ENCODE results near the gene IMMT.
"Not testable (repeated sequence)": the region's sequence is repeated elsewhere in the genome, so short reads cannot be mapped to it uniquely, and the experiment has no call there.

IMMT gene

DNA sequence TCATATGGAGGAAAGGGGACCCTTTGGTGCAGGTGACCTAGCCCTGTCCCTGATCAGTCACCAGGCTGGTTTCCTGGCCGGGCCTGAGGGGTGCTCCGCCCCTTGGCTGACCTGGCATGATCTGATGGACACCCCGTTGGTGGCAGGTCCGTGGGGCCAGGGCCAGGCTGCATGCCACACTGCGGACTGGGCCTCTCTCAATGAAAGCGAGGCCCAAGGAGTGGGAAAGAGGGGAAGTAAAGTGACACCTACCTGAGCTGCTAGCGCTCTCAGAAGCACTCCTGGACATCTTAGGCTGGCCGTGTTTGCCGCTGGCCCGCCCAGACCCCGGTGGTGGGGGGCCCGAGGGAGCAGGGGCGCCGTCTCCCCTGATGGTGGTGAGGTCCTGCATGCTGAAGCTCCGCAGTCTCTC is 37.1 kb upstream of the IMMT start:
- TF ChIP-seq ZNF274 (IDR thresholded peaks at IDR 0.05; ENCODE audit: low read depth, low read length): no peak
- H3K4me3 ChIP-seq (ENCODE audit: low read length): no peak overlapping the region

GRCh38 chr2:86231680-86232372 is 36.6 kb upstream of the IMMT start:
- no peak overlapping the region for H3K4me3 ChIP-seq (ENCODE audit: low read length)
- no peak for TF ChIP-seq ZNF274 (IDR thresholded peaks at IDR 0.05; ENCODE audit: low read depth, low read length)

GRCh38 chr2:86230961-86231360 is 35.7 kb upstream of the IMMT start:
- H3K4me3 ChIP-seq (ENCODE audit: low read length): no peak overlapping the region
- TF ChIP-seq ZNF274 (IDR thresholded peaks at IDR 0.05; ENCODE audit: low read depth, low read length): no peak

DNA sequence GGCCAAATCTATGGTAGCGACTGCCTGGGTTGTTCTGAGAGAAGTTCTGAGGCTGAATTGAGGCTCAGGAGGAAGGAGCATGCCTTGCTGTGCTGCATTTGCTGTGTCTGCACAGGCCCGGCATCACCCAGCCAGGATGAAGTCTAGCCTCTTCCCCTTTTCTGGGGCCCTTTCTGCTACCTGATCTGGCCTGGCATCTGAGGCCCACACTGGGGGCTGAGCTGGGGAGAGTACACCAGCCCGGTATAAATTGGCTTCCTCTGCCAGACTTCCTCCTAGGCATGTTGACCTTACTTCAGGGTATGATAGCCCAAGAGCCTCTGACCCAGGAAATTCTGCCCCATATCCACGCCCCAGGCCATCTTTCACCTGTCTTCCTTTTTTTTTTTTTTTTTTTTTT is 34.0 kb upstream of the IMMT start:
- no peak overlapping the region for H3K4me3 ChIP-seq (ENCODE audit: low read length)
- no peak for TF ChIP-seq ZNF274 (IDR thresholded peaks at IDR 0.05; ENCODE audit: low read depth, low read length)

DNA sequence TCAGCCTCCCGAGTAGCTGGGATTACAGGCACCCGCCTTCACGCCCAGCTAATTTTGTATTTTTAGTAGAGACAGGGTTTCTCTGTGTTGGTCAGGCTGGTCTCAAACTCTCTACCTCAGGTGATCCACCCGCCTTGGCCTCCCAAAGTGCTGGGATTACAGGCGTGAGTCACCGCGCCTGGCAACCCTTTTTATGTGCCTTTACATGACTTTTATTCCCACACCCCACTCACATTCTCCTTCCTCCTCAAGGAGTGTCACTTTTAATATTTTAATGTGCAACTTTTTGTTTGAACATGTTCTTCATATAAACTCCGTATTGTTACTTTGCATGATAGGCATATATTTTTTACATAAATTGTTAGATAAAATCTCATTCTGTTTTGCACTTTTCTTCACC is 33.3 kb upstream of the IMMT start:
- not testable (repeated sequence) for H3K4me3 ChIP-seq (ENCODE audit: low read length)

GRCh38 chr2:86227685-86228084 is 32.4 kb upstream of the IMMT start:
- no peak overlapping the region for H3K4me3 ChIP-seq (ENCODE audit: low read length)

DNA sequence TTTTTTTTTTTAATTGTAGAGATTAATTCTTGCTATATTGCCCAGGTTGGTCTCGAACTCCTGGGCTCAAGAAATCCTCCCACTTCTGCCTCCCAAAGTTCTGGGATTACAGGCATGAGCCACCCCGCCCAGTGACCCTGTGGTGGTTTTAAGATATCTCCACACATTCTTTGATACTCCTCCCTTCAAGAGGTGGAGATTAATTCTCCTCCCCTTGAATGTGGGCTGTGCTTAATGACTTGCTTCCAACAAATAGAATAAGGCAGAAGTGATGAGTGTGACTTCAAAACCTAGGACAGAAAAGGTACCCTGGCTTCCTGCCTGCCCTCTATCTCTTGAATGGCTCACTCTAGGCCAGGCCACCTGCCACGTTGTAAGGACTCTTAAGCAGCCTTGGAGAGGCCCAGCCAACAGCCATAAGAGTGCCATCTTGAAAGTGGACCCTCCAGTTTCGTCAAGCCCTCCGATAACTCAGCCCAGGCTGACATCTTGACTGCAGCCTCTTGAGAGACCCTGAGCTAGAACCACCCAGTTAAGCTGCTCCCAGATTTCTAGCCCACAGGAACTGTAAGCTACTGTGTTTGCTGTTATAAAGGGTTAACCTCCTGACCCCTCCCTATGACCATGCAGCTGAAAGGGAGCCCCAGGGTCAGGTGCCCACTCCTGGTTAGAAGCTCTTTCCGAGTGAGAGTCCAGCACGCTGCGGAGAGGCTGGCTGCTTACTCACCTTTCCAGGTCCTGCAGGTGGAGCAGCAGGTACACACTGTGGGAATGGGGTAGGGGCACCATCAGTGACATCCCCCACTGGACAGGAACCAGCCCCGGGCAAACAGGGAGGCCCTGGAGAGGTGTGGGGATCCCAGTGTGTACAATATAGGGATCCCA is 31.6 kb upstream of the IMMT start:
- TF ChIP-seq ZNF274 (IDR thresholded peaks at IDR 0.05; ENCODE audit: low read depth, low read length): no peak

More at GRCh38 chr2:86227685-86228084, 32.4 kb upstream of the IMMT start:
- TF ChIP-seq ZNF274 (IDR thresholded peaks at IDR 0.05; ENCODE audit: low read depth, low read length): no peak

GRCh38 chr2:86226070-86226469 is 30.8 kb upstream of the IMMT start:
- TF ChIP-seq ZNF274 (IDR thresholded peaks at IDR 0.05; ENCODE audit: low read depth, low read length): no peak
- no peak overlapping the region for H3K4me3 ChIP-seq (ENCODE audit: low read length)

More for the DNA sequence above, 31.6 kb upstream of the IMMT start:
- no peak overlapping the region for H3K4me3 ChIP-seq (ENCODE audit: low read length)

GRCh38 chr2:86225581-86225980 is 30.3 kb upstream of the IMMT start:
- no peak for TF ChIP-seq ZNF274 (IDR thresholded peaks at IDR 0.05; ENCODE audit: low read depth, low read length)

GRCh38 chr2:86224645-86225355 is 29.5 kb upstream of the IMMT start:
- no peak overlapping the region for H3K4me3 ChIP-seq (ENCODE audit: low read length)
- no peak for TF ChIP-seq ZNF274 (IDR thresholded peaks at IDR 0.05; ENCODE audit: low read depth, low read length)

More at GRCh38 chr2:86225581-86225980, 30.3 kb upstream of the IMMT start:
- no peak overlapping the region for H3K4me3 ChIP-seq (ENCODE audit: low read length)

- no peak for TF ChIP-seq ZNF274 (IDR thresholded peaks at IDR 0.05; ENCODE audit: low read depth, low read length)
- no peak overlapping the region for H3K4me3 ChIP-seq (ENCODE audit: low read length)
These were observed 28.8 kb upstream of the IMMT start for GRCh38 chr2:86223927-86224560.

DNA sequence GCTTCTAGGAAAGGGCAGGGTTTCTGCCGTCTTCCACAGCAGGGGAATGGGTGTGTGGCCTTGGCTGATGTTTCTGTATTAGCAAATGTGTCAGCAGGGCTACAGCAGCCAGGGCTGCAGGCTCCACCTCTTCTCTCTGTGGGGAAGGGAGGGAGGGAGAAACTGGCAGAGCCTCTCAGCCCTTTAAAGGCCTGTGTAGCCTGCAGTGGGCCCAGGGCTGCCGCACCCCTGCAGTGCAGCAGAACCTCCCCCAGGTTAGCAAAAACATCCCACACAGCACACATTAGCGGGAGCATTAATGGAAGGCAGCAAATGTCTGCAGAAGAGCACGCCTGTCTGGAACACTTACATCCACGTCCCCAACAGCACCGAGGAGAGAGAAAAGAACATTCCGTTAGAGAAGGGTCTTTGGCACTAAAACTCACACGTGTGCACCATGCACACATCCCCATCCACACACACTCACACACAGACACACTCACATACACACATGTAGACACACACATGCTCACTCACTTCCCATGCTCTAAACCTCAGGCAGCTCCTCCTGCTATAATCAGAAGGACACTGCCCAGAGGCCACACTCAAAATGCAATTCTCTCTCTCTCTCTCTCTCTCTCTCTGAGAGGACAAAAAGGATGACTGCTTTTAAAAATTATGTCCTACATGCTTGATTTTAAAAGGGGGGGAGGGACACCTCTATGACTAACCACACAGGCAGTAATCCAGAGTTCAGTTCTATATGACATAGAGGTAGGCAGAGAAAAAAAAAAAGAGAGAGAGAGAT is 28.1 kb upstream of the IMMT start:
- TF ChIP-seq ZNF274 (IDR thresholded peaks at IDR 0.05; ENCODE audit: low read depth, low read length): no peak
- no peak overlapping the region for H3K4me3 ChIP-seq (ENCODE audit: low read length)

GRCh38 chr2:86221066-86221684 is 25.9 kb upstream of the IMMT start:
- H3K4me3 ChIP-seq (ENCODE audit: low read length): no peak overlapping the region
- TF ChIP-seq ZNF274 (IDR thresholded peaks at IDR 0.05; ENCODE audit: low read depth, low read length): no peak

All from GM08714 (cell line).